Epithelial cell of proximal tubule (primary cell): ENCODE measurements around the gene SLC6A8. TPM values are rescaled to one million over a fixed set of nuclear protein-coding genes. Genes with fewer than 3 reads are reported as not detected.
A peak's percentile ranks its signal among the peaks of the same experiment; 100 is the strongest.
"Not testable (repeated sequence)": the region's sequence is repeated elsewhere in the genome, so short reads cannot be mapped to it uniquely, and the experiment has no call there.

Experiments used
- DNase-seq: peaks from one replicate; pipeline ENCODE4 v3.0.0-alpha.2; 2011; ENCODE audit warnings: low read depth
- H3K4me3 ChIP-seq: 2 replicates; pipeline ENCODE4 v1.5.1; 2011; ENCODE audit warnings: low read depth, mild to moderate bottlenecking, low read length
- total RNA-seq: library from RNA; depleted of rRNA; stranded (reverse); fragments of >200 nt; gene quantifications from 2 replicates; pipeline ENCODE4 v1.2.3, GENCODE V29; 2015
- TF ChIP-seq, protein P1 (sequence below): conservative IDR thresholded peaks from 2 replicates; pipeline ENCODE4 v1.5.1; 2012; ENCODE audit warnings: low read depth, mild to moderate bottlenecking, low read length

The SLC6A8 gene
- total RNA-seq, 1 donor from 2014 or later = 30.5 TPM

DNA sequence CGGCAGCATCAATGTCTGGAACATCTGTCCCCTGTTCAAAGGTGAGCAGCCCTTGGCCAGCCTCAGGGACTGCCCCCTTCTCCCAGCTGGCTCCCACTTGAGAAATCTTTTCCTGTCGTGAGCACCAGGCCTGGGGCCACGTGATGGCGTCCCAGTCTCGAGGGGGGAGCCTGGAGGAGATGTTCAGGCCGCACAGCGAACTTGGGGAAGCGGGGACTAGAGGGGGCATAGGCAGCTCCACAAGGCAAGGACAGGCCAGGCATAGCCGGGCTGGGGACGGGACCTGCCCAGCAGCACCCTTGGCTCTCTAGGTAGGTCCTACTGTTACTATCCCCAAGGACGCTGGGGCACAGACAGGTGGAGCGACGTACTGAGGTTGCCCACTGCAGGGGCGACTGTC lies 2.7 kb downstream of the SLC6A8 start:
- H3K4me3 ChIP-seq = peak overlapping the region; percentile 52
- no peak for DNase-seq
- TF ChIP-seq, protein P1, sequence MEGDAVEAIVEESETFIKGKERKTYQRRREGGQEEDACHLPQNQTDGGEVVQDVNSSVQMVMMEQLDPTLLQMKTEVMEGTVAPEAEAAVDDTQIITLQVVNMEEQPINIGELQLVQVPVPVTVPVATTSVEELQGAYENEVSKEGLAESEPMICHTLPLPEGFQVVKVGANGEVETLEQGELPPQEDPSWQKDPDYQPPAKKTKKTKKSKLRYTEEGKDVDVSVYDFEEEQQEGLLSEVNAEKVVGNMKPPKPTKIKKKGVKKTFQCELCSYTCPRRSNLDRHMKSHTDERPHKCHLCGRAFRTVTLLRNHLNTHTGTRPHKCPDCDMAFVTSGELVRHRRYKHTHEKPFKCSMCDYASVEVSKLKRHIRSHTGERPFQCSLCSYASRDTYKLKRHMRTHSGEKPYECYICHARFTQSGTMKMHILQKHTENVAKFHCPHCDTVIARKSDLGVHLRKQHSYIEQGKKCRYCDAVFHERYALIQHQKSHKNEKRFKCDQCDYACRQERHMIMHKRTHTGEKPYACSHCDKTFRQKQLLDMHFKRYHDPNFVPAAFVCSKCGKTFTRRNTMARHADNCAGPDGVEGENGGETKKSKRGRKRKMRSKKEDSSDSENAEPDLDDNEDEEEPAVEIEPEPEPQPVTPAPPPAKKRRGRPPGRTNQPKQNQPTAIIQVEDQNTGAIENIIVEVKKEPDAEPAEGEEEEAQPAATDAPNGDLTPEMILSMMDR = no peak

DNA sequence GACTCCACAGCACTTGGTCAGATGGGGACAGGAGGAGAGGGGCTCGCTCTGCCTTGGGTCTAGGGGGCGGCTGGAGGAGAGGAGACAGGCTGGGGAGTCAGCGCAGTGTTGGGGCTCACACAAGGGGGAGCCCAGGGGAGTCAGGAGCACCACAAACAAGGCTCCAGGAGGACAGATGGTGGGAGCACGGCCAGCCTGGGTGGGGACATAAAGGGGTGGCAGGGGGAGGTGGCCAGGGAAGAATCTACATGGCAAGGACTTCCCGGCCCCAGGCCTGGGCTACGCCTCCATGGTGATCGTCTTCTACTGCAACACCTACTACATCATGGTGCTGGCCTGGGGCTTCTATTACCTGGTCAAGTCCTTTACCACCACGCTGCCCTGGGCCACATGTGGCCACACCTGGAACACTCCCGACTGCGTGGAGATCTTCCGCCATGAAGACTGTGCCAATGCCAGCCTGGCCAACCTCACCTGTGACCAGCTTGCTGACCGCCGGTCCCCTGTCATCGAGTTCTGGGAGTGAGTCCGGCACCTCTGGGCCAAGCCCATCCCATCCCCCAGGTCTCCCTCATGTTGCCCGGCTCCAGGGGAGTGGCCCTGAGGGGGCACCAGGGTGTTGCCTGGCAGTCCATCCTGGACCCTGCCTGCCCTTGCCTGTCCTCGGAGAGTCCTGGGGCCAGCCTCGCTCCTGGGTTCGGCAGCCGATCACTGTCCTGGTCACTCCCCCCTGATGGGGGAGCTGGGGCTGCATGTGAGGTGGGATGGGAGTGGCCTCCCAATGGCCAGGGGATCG lies 3.5 kb downstream of the SLC6A8 start:
- DNase-seq, H3K4me3 ChIP-seq: not testable (repeated sequence)

DNA sequence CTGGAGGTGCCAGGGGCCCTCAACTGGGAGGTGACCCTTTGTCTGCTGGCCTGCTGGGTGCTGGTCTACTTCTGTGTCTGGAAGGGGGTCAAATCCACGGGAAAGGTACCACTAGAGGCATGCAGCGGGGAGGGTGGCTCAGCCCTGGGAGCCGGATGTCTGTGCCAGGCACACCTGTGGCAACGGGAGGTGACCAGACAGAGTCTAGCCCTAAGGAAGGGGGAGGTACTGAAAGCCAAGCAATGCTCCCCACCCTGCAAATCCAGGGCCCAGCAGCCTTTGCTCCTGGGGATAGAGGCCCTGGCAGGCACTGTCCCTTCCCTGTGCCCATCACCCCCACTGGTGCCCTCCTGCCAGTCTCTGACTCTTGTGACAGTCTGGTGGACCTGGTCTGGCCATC lies 4.3 kb downstream of the SLC6A8 start:
- TF ChIP-seq, protein P1 = no peak
- no peak for DNase-seq
- no peak overlapping the region for H3K4me3 ChIP-seq

DNA sequence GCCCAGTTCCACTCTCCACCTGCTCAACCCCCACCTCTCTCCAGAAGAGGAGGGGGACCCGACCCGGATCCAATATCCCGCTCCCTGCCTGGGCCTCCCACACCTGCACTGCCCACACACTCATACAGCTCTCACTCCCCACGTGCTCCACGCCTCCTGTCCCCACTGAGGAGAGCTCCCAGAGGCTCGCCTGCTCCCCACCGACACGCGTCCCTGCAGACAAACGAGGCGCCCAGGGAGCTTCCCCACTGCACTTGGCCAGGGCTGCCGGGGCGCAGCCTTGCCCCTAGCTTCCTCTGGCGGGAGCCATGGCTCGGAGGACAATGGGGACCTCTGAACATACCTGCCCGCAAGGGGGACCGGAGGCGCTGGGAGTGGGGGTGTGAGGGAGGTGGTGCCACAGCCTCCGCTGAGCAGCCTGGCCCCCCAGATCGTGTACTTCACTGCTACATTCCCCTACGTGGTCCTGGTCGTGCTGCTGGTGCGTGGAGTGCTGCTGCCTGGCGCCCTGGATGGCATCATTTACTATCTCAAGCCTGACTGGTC lies 5.0 kb downstream of the SLC6A8 start:
- DNase-seq = no peak
- TF ChIP-seq, protein P1 = no peak
- no peak overlapping the region for H3K4me3 ChIP-seq

DNA sequence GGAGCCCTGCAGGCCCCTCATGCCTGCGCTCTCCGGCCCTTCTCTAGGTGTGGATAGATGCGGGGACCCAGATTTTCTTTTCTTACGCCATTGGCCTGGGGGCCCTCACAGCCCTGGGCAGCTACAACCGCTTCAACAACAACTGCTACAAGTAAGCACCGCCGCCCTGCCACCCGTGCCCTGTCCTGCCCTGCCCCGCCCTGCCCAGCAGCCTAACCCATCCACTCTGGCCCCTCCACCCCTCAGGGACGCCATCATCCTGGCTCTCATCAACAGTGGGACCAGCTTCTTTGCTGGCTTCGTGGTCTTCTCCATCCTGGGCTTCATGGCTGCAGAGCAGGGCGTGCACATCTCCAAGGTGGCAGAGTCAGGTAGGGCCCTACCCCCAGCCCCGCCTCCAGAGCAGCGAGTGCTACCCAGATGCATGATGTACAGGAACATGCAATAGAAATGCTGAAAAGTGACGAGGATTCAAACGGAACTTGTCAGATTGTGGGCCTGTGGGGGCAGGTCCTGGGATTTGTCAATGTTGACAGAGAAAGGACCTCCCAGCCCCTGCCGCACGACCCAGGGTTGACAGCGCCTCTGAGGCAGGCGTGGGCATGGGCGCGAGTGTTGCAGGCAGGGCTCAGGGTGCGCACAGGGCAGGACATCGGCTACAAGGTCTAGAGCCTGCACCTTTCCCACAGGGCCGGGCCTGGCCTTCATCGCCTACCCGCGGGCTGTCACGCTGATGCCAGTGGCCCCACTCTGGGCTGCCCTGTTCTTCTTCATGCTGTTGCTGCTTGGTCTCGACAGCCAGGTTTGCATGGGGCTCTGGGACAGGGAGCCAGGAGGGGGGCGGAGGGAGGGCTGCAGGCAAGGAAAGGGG lies 5.7 kb downstream of the SLC6A8 start:
- TF ChIP-seq, protein P1 = no peak
- H3K4me3 ChIP-seq = no peak overlapping the region

DNA sequence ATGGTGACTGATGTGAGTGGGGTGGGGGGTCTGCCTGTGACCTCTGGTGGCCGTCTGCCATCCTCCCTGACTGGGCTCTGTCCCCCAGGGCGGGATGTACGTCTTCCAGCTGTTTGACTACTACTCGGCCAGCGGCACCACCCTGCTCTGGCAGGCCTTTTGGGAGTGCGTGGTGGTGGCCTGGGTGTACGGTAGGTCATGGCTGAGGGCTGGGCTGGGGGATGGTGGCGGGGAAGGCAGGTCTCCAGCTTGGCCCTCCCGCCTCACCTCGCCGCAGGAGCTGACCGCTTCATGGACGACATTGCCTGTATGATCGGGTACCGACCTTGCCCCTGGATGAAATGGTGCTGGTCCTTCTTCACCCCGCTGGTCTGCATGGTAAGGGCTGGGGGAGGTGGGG lies 6.5 kb downstream of the SLC6A8 start:
- not testable (repeated sequence) for H3K4me3 ChIP-seq, DNase-seq

More for the DNA sequence above, 5.7 kb downstream of the SLC6A8 start:
- DNase-seq = no peak

DNA sequence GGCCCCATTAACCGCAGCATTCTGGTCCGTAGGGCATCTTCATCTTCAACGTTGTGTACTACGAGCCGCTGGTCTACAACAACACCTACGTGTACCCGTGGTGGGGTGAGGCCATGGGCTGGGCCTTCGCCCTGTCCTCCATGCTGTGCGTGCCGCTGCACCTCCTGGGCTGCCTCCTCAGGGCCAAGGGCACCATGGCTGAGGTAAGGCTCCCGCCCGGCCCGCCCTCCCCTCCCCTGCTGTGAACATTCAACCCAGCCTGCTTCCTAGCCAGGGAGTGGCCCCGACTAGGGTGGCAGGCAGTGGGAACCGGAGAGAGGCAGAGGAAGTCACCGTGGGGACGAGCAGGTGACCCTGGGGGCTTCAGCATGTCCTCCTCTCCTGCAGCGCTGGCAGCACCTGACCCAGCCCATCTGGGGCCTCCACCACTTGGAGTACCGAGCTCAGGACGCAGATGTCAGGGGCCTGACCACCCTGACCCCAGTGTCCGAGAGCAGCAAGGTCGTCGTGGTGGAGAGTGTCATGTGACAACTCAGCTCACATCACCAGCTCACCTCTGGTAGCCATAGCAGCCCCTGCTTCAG lies 7.1 kb downstream of the SLC6A8 start:
- TF ChIP-seq, protein P1 = no peak
- DNase-seq = no peak
- H3K4me3 ChIP-seq = no peak overlapping the region
